Measurements from ENCODE around the gene TEX22.

The TEX22 gene

DNA sequence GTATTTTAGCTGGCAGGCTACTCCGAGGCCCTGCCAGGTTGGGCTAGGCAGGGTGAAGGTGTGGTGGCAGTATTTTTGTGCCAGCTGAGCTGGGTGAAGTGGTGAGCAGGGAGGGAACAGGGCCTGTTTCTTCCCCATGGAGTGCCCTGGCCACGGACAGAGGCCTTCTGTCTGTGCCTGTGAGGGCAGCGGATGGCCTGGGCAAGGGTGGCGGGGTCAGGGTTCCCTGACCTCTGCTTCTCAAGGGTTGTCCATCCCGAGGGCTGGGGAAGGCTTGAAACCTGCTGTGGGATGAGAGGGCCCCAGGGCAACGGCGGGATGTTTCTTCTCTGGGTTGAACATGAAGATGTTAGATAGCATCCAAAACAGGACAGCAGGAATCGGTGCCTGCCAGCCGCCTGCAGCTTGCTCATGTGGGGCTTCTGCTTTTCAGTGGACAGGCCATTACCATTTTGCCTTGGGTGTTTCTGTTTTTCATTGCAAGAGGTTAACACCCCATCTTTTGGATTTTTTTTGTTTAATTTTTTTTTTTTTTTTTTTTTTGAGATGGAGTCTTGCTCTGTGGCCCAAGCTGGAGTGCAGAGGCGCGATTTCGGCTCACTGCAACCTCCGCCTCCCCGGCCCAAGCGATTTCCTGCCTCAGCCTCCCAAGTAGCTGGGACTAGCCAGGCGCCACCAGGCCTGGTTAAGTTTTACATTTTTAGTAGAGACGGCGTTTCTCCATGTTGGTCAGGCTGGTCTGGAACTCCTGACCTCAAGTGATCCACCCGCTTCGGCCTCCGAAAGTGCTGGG is 24.6 kb downstream of the TEX22 start:
- H4K8ac ChIP-seq (ENCODE audit: low read length) = no peak overlapping the region
- H3K27ac ChIP-seq (ENCODE audit: low read length, poor library complexity, severe bottlenecking) = no peak overlapping the region
- H2AFZ ChIP-seq (ENCODE audit: low read depth, low read length) = no peak overlapping the region
- WGBS = 89% methylated on average over 21 of the region's 21 CpGs
- no peaks in the 10 kb centered on the region for H3K27me3 ChIP-seq (ENCODE audit: control insufficient read depth in 1 of 2, insufficient read depth in 1 of 2, low read length in 2 of 2)
- peaks cover 15 to 52% of the 10 kb centered on the region in 2 experiments for H3K36me3 ChIP-seq (ENCODE audit: control insufficient read depth in 1 of 2, insufficient read depth in 2 of 2, low read depth in 1 of 2, low read length in 2 of 2)
- H3K4ac ChIP-seq (ENCODE audit: low read depth in 1 of 2, low read length in 2 of 2) = no peak overlapping the region
- no peak overlapping the region for H3K23ac ChIP-seq (ENCODE audit: low read length in 2 of 2)
- peaks cover 32% of the 10 kb centered on the region for H3K4me1 ChIP-seq (ENCODE audit: control insufficient read depth, insufficient read depth, low read depth, low read length)
- no peak overlapping the region for H3K14ac ChIP-seq (ENCODE audit: low read length in 2 of 2)
- no peak overlapping the region for H4K91ac ChIP-seq (ENCODE audit: low read length)
- no peaks in the 10 kb centered on the region for H3K9me3 ChIP-seq (ENCODE audit: control insufficient read depth, low read length)
- peaks cover 12% of the 10 kb centered on the region for H3K79me1 ChIP-seq (replicated peaks; ENCODE audit: low read length, poor library complexity, severe bottlenecking)
- H3K4me3 ChIP-seq (ENCODE audit: insufficient read depth in 1 of 2, low read depth in 1 of 2, low read length in 2 of 2) = no peak overlapping the region
- no peak overlapping the region for H3K18ac ChIP-seq (ENCODE audit: low read depth in 1 of 2, low read length in 2 of 2)
- DNase-seq = no peak
- H2AK5ac ChIP-seq (ENCODE audit: low read length, severe bottlenecking) = no peak overlapping the region
- H3K4me2 ChIP-seq (ENCODE audit: low read length, poor library complexity, severe bottlenecking) = no peak overlapping the region
- H2BK5ac ChIP-seq (ENCODE audit: low read depth, low read length, poor library complexity, severe bottlenecking) = no peak overlapping the region
- H2BK15ac ChIP-seq (ENCODE audit: low read depth, poor library complexity, severe bottlenecking) = no peak overlapping the region
- no peak overlapping the region for H2BK12ac ChIP-seq (ENCODE audit: low read length in 2 of 2)
- H2BK120ac ChIP-seq (ENCODE audit: low read depth, low read length) = no peak overlapping the region
- H3K9ac ChIP-seq (ENCODE audit: low read length) = no peak overlapping the region

DNA sequence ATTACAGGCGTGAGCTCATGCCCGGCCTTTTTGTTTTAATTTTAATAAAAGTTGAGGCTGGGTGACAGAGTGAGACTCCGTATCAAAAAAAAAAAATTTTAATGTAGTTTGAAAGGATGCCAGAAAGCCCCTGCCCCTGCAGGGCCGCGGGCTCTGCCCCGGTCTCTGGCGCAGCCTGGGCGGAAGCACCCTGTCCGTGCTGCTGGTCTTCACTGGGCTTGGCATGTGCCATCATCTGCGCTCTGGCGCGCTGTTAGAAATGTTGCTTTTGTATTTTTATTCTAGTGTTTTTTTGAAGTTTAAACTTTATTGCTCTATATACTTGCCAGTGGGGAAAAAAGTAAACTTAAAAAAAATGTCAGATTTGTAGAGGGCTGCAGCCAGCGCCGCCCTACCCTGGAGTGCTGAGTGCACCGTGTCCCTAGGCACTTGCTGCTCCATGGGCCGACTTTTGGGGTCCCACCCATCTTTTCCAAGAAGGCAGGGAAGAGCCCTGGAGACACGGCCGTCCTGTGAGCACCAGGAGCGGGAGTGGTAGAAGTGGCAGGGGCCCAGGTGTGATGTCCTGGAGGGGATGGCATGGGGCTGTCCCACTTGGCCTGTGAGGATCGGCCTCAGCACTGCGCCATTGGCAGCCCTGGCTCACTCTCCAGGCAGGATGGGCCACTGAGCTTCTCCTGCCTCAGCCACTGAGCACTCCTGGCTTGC is 25.3 kb downstream of the TEX22 start:
- no peak for DNase-seq
- H2BK120ac ChIP-seq (ENCODE audit: low read depth, low read length) = no peak overlapping the region
- no peak overlapping the region for H3K18ac ChIP-seq (ENCODE audit: low read depth in 1 of 2, low read length in 2 of 2)
- H2BK15ac ChIP-seq (ENCODE audit: low read depth, poor library complexity, severe bottlenecking) = no peak overlapping the region
- H3K14ac ChIP-seq (ENCODE audit: low read length in 2 of 2) = no peak overlapping the region
- no peak overlapping the region for H2BK12ac ChIP-seq (ENCODE audit: low read length in 2 of 2)
- H3K4ac ChIP-seq (ENCODE audit: low read depth in 1 of 2, low read length in 2 of 2) = no peak overlapping the region
- whole genome bisulfite sequencing = 97% methylated on average over 18 of the region's 21 CpGs
- no peak overlapping the region for H2BK5ac ChIP-seq (ENCODE audit: low read depth, low read length, poor library complexity, severe bottlenecking)
- no peak overlapping the region for H4K91ac ChIP-seq (ENCODE audit: low read length)
- H3K36me3 ChIP-seq (ENCODE audit: control insufficient read depth in 1 of 2, insufficient read depth in 2 of 2, low read depth in 1 of 2, low read length in 2 of 2) = peaks cover 15 to 57% of the 10 kb centered on the region in 2 experiments
- H3K27ac ChIP-seq (ENCODE audit: low read length, poor library complexity, severe bottlenecking) = no peak overlapping the region
- no peaks in the 10 kb centered on the region for H3K9me3 ChIP-seq (ENCODE audit: control insufficient read depth, low read length)
- no peak overlapping the region for H3K4me2 ChIP-seq (ENCODE audit: low read length, poor library complexity, severe bottlenecking)
- peaks cover 12% of the 10 kb centered on the region for H3K79me1 ChIP-seq (replicated peaks; ENCODE audit: low read length, poor library complexity, severe bottlenecking)
- no peak overlapping the region for H3K23ac ChIP-seq (ENCODE audit: low read length in 2 of 2)
- peaks cover 33% of the 10 kb centered on the region for H3K4me1 ChIP-seq (ENCODE audit: control insufficient read depth, insufficient read depth, low read depth, low read length)
- no peak overlapping the region for H4K8ac ChIP-seq (ENCODE audit: low read length)
- no peak overlapping the region for H2AK5ac ChIP-seq (ENCODE audit: low read length, severe bottlenecking)
- no peak overlapping the region for H2AFZ ChIP-seq (ENCODE audit: low read depth, low read length)
- H3K4me3 ChIP-seq (ENCODE audit: insufficient read depth in 1 of 2, low read depth in 1 of 2, low read length in 2 of 2) = no peak overlapping the region
- H3K9ac ChIP-seq (ENCODE audit: low read length) = no peak overlapping the region
- no peaks in the 10 kb centered on the region for H3K27me3 ChIP-seq (ENCODE audit: control insufficient read depth in 1 of 2, insufficient read depth in 1 of 2, low read length in 2 of 2)

DNA sequence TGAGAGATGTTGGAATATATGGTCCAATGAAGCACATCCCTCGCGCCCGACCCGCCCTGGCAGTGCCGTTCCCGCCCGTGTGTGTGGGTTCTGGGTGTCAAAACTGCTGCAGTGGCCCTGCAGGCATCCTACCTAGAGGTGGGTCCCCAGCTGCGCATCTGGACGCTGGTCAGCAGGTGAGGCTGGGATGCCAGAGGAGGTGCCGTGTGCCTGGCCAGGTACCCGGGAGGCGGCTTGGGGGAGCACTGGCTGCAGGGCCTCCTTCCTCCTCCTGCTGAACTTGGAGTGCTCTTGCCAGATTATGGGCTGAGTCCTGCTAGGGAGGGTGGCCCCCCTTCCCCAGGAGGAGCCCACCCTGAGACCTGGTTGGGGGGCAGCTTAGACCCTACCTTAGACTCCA is 26.5 kb downstream of the TEX22 start:
- 99% methylated on average over 12 of the region's 12 CpGs for whole genome bisulfite sequencing
- peaks cover 15 to 57% of the 10 kb centered on the region in 2 experiments for H3K36me3 ChIP-seq (ENCODE audit: control insufficient read depth in 1 of 2, insufficient read depth in 2 of 2, low read depth in 1 of 2, low read length in 2 of 2)

DNA sequence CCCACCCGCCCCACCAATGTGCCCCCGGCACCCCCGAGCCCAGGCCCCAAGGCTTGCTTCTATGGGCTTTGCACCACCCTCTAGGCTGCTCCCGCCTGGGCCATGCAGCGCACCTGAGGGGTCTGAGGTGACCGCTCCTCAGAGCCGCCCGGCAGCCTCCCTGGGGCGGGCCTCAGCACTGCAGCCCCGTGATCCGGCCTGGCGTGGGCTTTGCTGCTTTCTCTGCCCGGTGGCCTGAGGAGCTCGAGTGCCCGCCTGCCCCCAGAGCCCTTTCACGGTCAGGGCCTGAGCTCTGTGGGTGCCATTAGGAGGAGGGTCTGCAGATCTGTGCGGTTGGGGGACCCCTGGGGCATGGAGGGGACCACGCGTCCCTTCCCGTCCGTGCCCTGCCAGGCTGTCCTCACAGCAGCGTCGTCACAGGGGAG is 27.5 kb downstream of the TEX22 start:
- Histone ChIP-seq H3K4ac (ENCODE audit: low read depth in 1 of 2, low read length in 2 of 2) (no peak overlapping the region), H3K79me1 (replicated peaks; ENCODE audit: low read length, poor library complexity, severe bottlenecking) (peaks cover 10% of the 10 kb centered on the region), H3K27me3 (ENCODE audit: control insufficient read depth in 1 of 2, insufficient read depth in 1 of 2, low read length in 2 of 2) (no peaks in the 10 kb centered on the region), H2BK12ac (ENCODE audit: low read length in 2 of 2) (no peak overlapping the region), H2BK15ac (ENCODE audit: low read depth, poor library complexity, severe bottlenecking) (no peak overlapping the region), H3K4me3 (ENCODE audit: insufficient read depth in 1 of 2, low read depth in 1 of 2, low read length in 2 of 2) (no peak overlapping the region), H3K9me3 (ENCODE audit: control insufficient read depth, low read length) (no peaks in the 10 kb centered on the region), H3K36me3 (ENCODE audit: control insufficient read depth in 1 of 2, insufficient read depth in 2 of 2, low read depth in 1 of 2, low read length in 2 of 2) (peaks cover 15 to 57% of the 10 kb centered on the region in 2 experiments), H2AK5ac (ENCODE audit: low read length, severe bottlenecking) (no peak overlapping the region), H3K23ac (ENCODE audit: low read length in 2 of 2) (no peak overlapping the region), H3K4me2 (ENCODE audit: low read length, poor library complexity, severe bottlenecking) (no peak overlapping the region), H4K91ac (ENCODE audit: low read length) (no peak overlapping the region), H3K18ac (ENCODE audit: low read depth in 1 of 2, low read length in 2 of 2) (no peak overlapping the region), H4K8ac (ENCODE audit: low read length) (no peak overlapping the region), H2AFZ (ENCODE audit: low read depth, low read length) (no peak overlapping the region), H3K9ac (ENCODE audit: low read length) (no peak overlapping the region), H2BK120ac (ENCODE audit: low read depth, low read length) (no peak overlapping the region), H3K27ac (ENCODE audit: low read length, poor library complexity, severe bottlenecking) (no peak overlapping the region), H3K14ac (ENCODE audit: low read length in 2 of 2) (no peak overlapping the region), H3K4me1 (ENCODE audit: control insufficient read depth, insufficient read depth, low read depth, low read length) (peaks cover 22% of the 10 kb centered on the region), H2BK5ac (ENCODE audit: low read depth, low read length, poor library complexity, severe bottlenecking) (no peak overlapping the region)
- DNase-seq = no peak
- 99% methylated on average over 21 of the region's 23 CpGs for WGBS

More for the DNA sequence above, 26.5 kb downstream of the TEX22 start:
- no peaks in the 10 kb centered on the region for H3K9me3 ChIP-seq (ENCODE audit: control insufficient read depth, low read length)
- no peak overlapping the region for H3K4me2 ChIP-seq (ENCODE audit: low read length, poor library complexity, severe bottlenecking)
- H2AK5ac ChIP-seq (ENCODE audit: low read length, severe bottlenecking) = no peak overlapping the region
- no peak for DNase-seq
- H3K79me1 ChIP-seq (replicated peaks; ENCODE audit: low read length, poor library complexity, severe bottlenecking) = peaks cover 7% of the 10 kb centered on the region
- H4K91ac ChIP-seq (ENCODE audit: low read length) = no peak overlapping the region
- no peaks in the 10 kb centered on the region for H3K27me3 ChIP-seq (ENCODE audit: control insufficient read depth in 1 of 2, insufficient read depth in 1 of 2, low read length in 2 of 2)
- H3K4me1 ChIP-seq (ENCODE audit: control insufficient read depth, insufficient read depth, low read depth, low read length) = peaks cover 25% of the 10 kb centered on the region
- H3K27ac ChIP-seq (ENCODE audit: low read length, poor library complexity, severe bottlenecking) = no peak overlapping the region
- H2BK120ac ChIP-seq (ENCODE audit: low read depth, low read length) = no peak overlapping the region
- H3K18ac ChIP-seq (ENCODE audit: low read depth in 1 of 2, low read length in 2 of 2) = no peak overlapping the region
- H3K9ac ChIP-seq (ENCODE audit: low read length) = no peak overlapping the region
- H2AFZ ChIP-seq (ENCODE audit: low read depth, low read length) = no peak overlapping the region
- no peak overlapping the region for H2BK15ac ChIP-seq (ENCODE audit: low read depth, poor library complexity, severe bottlenecking)
- H2BK12ac ChIP-seq (ENCODE audit: low read length in 2 of 2) = no peak overlapping the region
- no peak overlapping the region for H3K4ac ChIP-seq (ENCODE audit: low read depth in 1 of 2, low read length in 2 of 2)
- no peak overlapping the region for H3K4me3 ChIP-seq (ENCODE audit: insufficient read depth in 1 of 2, low read depth in 1 of 2, low read length in 2 of 2)
- H2BK5ac ChIP-seq (ENCODE audit: low read depth, low read length, poor library complexity, severe bottlenecking) = no peak overlapping the region
- no peak overlapping the region for H3K23ac ChIP-seq (ENCODE audit: low read length in 2 of 2)
- no peak overlapping the region for H4K8ac ChIP-seq (ENCODE audit: low read length)
- H3K14ac ChIP-seq (ENCODE audit: low read length in 2 of 2) = no peak overlapping the region
